OCI-LY7 (cell line): Measurements from ENCODE around the gene CEP55. TPM values are rescaled to one million over a fixed set of nuclear protein-coding genes. Genes with fewer than 3 reads are reported as not detected.

ENCODE experiments used
- BruUV-seq: library from RNA; stranded (reverse); fragments of 400-500 nt; replicated peaks from 2 replicates; lab custom pipeline; 2021; lab: Mats Ljungman, UMichigan
- CTCF ChIA-PET: fragments of 300-600 bp; sonication (Branson Sonifier 250); formaldehyde crosslinking; loops from one replicate; lab custom pipeline; 2022; ENCODE audit warnings: antibody characterized with exemption; ENCODE audit not compliant: unreplicated experiment; lab: Charles Lee
- POLR2A ChIA-PET: fragments of 300-600 bp; sonication (Branson Sonifier 250); formaldehyde crosslinking; loops from one replicate; lab custom pipeline; 2022; ENCODE audit warnings: antibody characterized with exemption; lab: Charles Lee
- DNase-seq: peaks from one replicate; pipeline ENCODE4 v3.0.0-alpha.2; 2015; ENCODE audit warnings: low spot score
- H2AFZ ChIP-seq: fragments of 200-600 bp; sonication (generic), shearing (Covaris generic); 2 replicates; pipeline ENCODE4 v1.6.1; 2014; ENCODE audit warnings: mild to moderate bottlenecking, antibody characterized with exemption, low read length, moderate library complexity
- H3K27ac ChIP-seq: fragments of 200-600 bp; sonication (generic); 2 replicates; pipeline ENCODE4 v1.5.1; 2014; ENCODE audit warnings: mixed run types, low read depth, mild to moderate bottlenecking, moderate library complexity, low read length, inconsistent platforms; ENCODE audit not compliant: poor library complexity, severe bottlenecking
- H3K36me3 ChIP-seq: fragments of 200-600 bp; sonication (generic); 2 replicates; pipeline ENCODE4 v1.6.1; 2014; ENCODE audit warnings: mild to moderate bottlenecking, antibody characterized with exemption, low read length, moderate library complexity, mixed read lengths; ENCODE audit not compliant: insufficient read depth
- H3K4me1 ChIP-seq: fragments of 200-600 bp; sonication (generic); 2 replicates; pipeline ENCODE4 v1.5.1; 2014; ENCODE audit warnings: mild to moderate bottlenecking, low read length; ENCODE audit not compliant: insufficient read depth, poor library complexity, severe bottlenecking
- H3K4me2 ChIP-seq: fragments of 200-600 bp; sonication (generic); 2 replicates; pipeline ENCODE4 v1.6.1; 2014; ENCODE audit warnings: mild to moderate bottlenecking, low read length
- H3K4me3 ChIP-seq: fragments of 200-600 bp; sonication (generic); 2 replicates; pipeline ENCODE4 v1.5.1; 2014; ENCODE audit warnings: mild to moderate bottlenecking, low read depth, low read length; ENCODE audit not compliant: poor library complexity, severe bottlenecking
- H3K79me2 ChIP-seq: fragments of 200-600 bp; sonication (generic); 2 replicates; pipeline ENCODE4 v1.6.1; 2016; ENCODE audit warnings: low read depth, mild to moderate bottlenecking, low read length, moderate library complexity, mixed read lengths; ENCODE audit not compliant: insufficient read depth
- H3K9me2 ChIP-seq: fragments of 200-600 bp; sonication (generic); 2 replicates; pipeline ENCODE4 v1.6.1; 2016; ENCODE audit warnings: mild to moderate bottlenecking, low read length, mixed read lengths; ENCODE audit not compliant: insufficient read depth
- H3K9me3 ChIP-seq: fragments of 200-600 bp; sonication (generic); 2 replicates; pipeline ENCODE4 v1.6.1; 2014; ENCODE audit warnings: mild to moderate bottlenecking, mixed run types, low read length, mixed read lengths
- H4K20me1 ChIP-seq: fragments of 200-600 bp; sonication (generic); 2 replicates; pipeline ENCODE4 v1.6.1; 2014; ENCODE audit warnings: mild to moderate bottlenecking, antibody characterized with exemption, low read length, moderate library complexity, mixed read lengths; ENCODE audit not compliant: insufficient read depth
- EZH2phosphoT487 ChIP-seq: fragments of 200-600 bp; sonication (generic); IDR thresholded peaks from 2 replicates; pipeline ENCODE4 v1.6.1; 2018; ENCODE audit warnings: low read depth, borderline replicate concordance, mild to moderate bottlenecking, mixed run types, antibody characterized with exemption, low read length, moderate library complexity, mixed read lengths
- intact Hi-C: fragments of 100-400 bp; cut with micrococcal nuclease; formaldehyde crosslinking; loops from one replicate; pipeline ENCODE4 v1.10.0; 2022; ENCODE audit not compliant: unreplicated experiment
- total RNA-seq, 2 experiments: library from RNA; depleted of rRNA in 1 of 2; stranded (reverse); fragments of >200 nt in 1 of 2; shearing (Covaris generic) in 1 of 2; gene quantifications; 2 replicates each; pipeline ENCODE4 v1.2.3, GENCODE V29; 2014 to 2022
- TF ChIP-seq, protein P1 (sequence below): fragments of 200-600 bp; sonication (generic); conservative IDR thresholded peaks from 2 replicates; pipeline ENCODE4 v1.5.1; 2014; ENCODE audit warnings: mild to moderate bottlenecking, antibody characterized with exemption, low read length, moderate library complexity, mixed read lengths

CEP55 gene
- total RNA-seq, 2 experiments from 2014 or later = 64.5 to 68.3 TPM

DNA sequence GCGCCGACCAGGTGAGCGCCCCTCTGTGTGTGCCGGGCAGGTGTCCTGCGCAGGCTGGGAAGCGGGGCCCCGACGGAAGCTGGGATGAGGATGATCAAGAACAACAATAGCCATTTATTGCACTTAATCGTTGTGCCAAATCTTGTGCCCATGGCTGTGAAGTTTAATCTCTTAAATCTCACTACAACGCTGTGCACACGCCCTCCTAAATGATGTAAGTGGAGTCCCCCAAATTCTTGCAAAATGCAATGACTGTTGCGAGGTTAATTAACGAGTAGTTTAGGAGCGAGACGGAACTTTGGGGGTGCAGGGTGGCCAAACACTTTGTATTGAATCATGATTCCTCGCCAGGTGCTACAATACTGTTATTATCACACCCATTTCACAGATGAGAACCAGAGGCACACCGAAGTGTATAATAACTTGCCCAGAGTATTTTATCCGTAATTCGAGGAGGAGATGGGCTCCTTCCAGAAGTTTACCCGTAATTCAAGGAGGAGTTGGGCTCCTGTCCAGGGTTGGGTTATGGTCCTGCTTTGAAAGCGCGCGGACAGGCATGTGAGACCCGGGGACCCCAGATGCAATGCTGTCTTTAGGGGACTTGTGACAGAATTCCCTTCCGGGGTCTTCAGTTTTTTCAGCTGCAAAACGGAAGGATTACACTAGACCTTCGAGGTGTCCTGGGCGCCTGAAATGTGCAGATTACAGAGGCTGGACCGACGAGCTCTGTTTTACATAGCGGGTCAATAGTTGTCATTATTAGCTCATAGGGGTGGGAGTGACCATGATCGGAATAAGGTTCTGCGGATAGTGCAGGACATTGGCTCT lies 71.1 kb downstream of the CEP55 start:
- no peaks in the 10 kb centered on the region for H3K9me2 ChIP-seq
- H3K27ac ChIP-seq = no peak overlapping the region
- no peak for DNase-seq
- TF ChIP-seq, protein P1, sequence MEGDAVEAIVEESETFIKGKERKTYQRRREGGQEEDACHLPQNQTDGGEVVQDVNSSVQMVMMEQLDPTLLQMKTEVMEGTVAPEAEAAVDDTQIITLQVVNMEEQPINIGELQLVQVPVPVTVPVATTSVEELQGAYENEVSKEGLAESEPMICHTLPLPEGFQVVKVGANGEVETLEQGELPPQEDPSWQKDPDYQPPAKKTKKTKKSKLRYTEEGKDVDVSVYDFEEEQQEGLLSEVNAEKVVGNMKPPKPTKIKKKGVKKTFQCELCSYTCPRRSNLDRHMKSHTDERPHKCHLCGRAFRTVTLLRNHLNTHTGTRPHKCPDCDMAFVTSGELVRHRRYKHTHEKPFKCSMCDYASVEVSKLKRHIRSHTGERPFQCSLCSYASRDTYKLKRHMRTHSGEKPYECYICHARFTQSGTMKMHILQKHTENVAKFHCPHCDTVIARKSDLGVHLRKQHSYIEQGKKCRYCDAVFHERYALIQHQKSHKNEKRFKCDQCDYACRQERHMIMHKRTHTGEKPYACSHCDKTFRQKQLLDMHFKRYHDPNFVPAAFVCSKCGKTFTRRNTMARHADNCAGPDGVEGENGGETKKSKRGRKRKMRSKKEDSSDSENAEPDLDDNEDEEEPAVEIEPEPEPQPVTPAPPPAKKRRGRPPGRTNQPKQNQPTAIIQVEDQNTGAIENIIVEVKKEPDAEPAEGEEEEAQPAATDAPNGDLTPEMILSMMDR = no peak
- no peak for TF ChIP-seq EZH2phosphoT487
- no peaks in the 10 kb centered on the region for H3K79me2 ChIP-seq
- H3K36me3 ChIP-seq = no peaks in the 10 kb centered on the region
- no peak overlapping the region for H3K4me3 ChIP-seq
- H3K4me2 ChIP-seq = no peak overlapping the region
- H4K20me1 ChIP-seq = no peaks in the 10 kb centered on the region
- intact Hi-C loops = no loop called here
- ChIA-PET POLR2A (interaction anchor here (0.5 to 1.0 kb wide), 2 partner anchors 75 to 120 kb away, joined by 3 to 8 read pairs; no protein-coding TSS in a partner anchor), CTCF (no interaction called here)
- no peak overlapping the region for H2AFZ ChIP-seq
- H3K4me1 ChIP-seq = no peaks in the 10 kb centered on the region
- no peaks in the 10 kb centered on the region for H3K9me3 ChIP-seq
- no TSS peak for BruUV-seq

DNA sequence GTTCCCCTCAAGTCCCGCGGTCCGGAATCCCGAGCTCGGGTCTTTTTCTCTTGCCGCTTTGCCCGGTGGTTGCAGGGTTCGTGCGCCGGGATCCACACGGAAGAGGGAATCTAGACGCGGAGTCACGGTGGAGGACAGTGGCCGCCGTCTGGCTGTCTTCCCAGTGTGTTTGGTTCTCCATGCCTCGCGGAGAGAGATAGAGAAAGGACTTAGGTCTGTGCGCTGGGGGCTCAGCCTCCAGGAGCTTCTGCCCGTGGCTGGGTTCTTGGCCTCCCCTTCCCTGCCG lies 71.6 kb downstream of the CEP55 start:
- CTCF ChIA-PET = no interaction called here
- Histone ChIP-seq H3K27ac (no peak overlapping the region), H3K9me3 (no peaks in the 10 kb centered on the region), H3K9me2 (no peaks in the 10 kb centered on the region), H3K4me3 (no peak overlapping the region), H3K4me2 (no peak overlapping the region), H2AFZ (no peak overlapping the region), H4K20me1 (no peaks in the 10 kb centered on the region), H3K79me2 (no peaks in the 10 kb centered on the region), H3K36me3 (no peaks in the 10 kb centered on the region), H3K4me1 (peaks cover 2% of the 10 kb centered on the region)
- POLR2A ChIA-PET = interaction anchor here (0.5 to 1.0 kb wide), 2 partner anchors 75 to 119 kb away, joined by 3 to 8 read pairs; no protein-coding TSS in a partner anchor
- no TSS peak for BruUV-seq
- TF ChIP-seq EZH2phosphoT487 = no peak
- TF ChIP-seq, protein P1 = no peak
- no peak for DNase-seq
- intact Hi-C loops = no loop called here

GRCh38 chr10:93570383-93570782 lies 74.0 kb downstream of the CEP55 start:
- POLR2A ChIA-PET = interaction anchor here (0.6 kb wide), 1 partner anchor 63 kb away, joined by 3 read pairs; no protein-coding TSS in a partner anchor
- Histone ChIP-seq H3K4me1 (peaks cover 9% of the 10 kb centered on the region), H2AFZ (no peak overlapping the region), H3K9me3 (no peaks in the 10 kb centered on the region), H4K20me1 (no peaks in the 10 kb centered on the region), H3K4me3 (no peak overlapping the region), H3K9me2 (no peaks in the 10 kb centered on the region), H3K79me2 (no peaks in the 10 kb centered on the region), H3K36me3 (no peaks in the 10 kb centered on the region), H3K27ac (no peak overlapping the region), H3K4me2 (no peak overlapping the region)
- no peak for DNase-seq
- TF ChIP-seq EZH2phosphoT487 = no peak
- TF ChIP-seq, protein P1 = no peak
- intact Hi-C loops = no loop called here
- no TSS peak for BruUV-seq
- CTCF ChIA-PET = no interaction called here
